ENCODE measurements around the gene SNRNP48. TPM values are rescaled to one million over a fixed set of nuclear protein-coding genes. Genes with fewer than 3 reads are reported as not detected.

The SNRNP48 gene
- total and polyA plus RNA-seq, 10 of the 15 experiments (the other 5 are each of a cell fraction or from before 2014, with no cell fraction given) = 3.2 to 14.4 (median 8.9) TPM

DNA sequence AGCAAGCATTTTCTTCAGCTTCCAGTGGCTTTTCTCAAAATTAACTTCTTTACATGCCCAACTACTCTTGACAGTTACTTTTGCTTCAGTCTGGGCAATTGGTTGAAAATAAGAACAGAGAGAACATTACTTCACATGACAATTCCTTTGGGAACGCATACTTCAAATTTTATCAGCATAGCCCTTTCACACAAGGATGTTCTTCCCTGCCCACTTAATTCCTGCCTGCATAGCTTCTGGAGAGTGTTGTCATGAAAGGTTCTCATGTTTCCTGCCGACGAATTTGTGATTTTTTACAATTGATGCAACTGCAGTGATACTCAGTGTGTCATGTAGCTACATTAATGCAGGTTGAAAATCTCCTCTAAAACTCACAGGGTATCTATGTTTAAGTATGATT is 22.0 kb upstream of the SNRNP48 start:
- peaks cover 0 to 3% of the 10 kb centered on the region in 2 experiments; a peak in 2 of 4 replicates for H3K27me3 ChIP-seq (replicated peaks in 1 of 2; ENCODE audit: control insufficient read depth in 2 of 2, insufficient read depth in 2 of 2, low read length in 1 of 2)
- no peak overlapping the region for H3K27ac ChIP-seq (ENCODE audit: control insufficient read depth, insufficient read depth)
- H3K4me3 ChIP-seq = no peak overlapping the region
- TF ChIP-seq EZH2 (IDR thresholded peaks at IDR 0.05; ENCODE audit: borderline replicate concordance, control insufficient read depth, low read depth, low read length) (no peak), SUZ12 (IDR thresholded peaks at IDR 0.05; ENCODE audit: unreplicated experiment) (no peak)
- TF ChIP-seq, protein P1, sequence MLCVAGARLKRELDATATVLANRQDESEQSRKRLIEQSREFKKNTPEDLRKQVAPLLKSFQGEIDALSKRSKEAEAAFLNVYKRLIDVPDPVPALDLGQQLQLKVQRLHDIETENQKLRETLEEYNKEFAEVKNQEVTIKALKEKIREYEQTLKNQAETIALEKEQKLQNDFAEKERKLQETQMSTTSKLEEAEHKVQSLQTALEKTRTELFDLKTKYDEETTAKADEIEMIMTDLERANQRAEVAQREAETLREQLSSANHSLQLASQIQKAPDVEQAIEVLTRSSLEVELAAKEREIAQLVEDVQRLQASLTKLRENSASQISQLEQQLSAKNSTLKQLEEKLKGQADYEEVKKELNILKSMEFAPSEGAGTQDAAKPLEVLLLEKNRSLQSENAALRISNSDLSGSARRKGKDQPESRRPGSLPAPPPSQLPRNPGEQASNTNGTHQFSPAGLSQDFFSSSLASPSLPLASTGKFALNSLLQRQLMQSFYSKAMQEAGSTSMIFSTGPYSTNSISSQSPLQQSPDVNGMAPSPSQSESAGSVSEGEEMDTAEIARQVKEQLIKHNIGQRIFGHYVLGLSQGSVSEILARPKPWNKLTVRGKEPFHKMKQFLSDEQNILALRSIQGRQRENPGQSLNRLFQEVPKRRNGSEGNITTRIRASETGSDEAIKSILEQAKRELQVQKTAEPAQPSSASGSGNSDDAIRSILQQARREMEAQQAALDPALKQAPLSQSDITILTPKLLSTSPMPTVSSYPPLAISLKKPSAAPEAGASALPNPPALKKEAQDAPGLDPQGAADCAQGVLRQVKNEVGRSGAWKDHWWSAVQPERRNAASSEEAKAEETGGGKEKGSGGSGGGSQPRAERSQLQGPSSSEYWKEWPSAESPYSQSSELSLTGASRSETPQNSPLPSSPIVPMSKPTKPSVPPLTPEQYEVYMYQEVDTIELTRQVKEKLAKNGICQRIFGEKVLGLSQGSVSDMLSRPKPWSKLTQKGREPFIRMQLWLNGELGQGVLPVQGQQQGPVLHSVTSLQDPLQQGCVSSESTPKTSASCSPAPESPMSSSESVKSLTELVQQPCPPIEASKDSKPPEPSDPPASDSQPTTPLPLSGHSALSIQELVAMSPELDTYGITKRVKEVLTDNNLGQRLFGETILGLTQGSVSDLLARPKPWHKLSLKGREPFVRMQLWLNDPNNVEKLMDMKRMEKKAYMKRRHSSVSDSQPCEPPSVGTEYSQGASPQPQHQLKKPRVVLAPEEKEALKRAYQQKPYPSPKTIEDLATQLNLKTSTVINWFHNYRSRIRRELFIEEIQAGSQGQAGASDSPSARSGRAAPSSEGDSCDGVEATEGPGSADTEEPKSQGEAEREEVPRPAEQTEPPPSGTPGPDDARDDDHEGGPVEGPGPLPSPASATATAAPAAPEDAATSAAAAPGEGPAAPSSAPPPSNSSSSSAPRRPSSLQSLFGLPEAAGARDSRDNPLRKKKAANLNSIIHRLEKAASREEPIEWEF (IDR thresholded peaks at IDR 0.05; ENCODE audit: insufficient replicate concordance, low read depth, low read length) = no peak
- in situ Hi-C loops (cut with MboI) = no loop called here
- H3K9me3 ChIP-seq (replicated peaks; ENCODE audit: control insufficient read depth, insufficient read depth, low read length) = no peaks in the 10 kb centered on the region
- no peaks in the 10 kb centered on the region for H4K20me1 ChIP-seq (ENCODE audit: control insufficient read depth, insufficient read depth)
- POLR2A ChIA-PET = no interaction called here
- no peak overlapping the region for H3K9ac ChIP-seq (ENCODE audit: control insufficient read depth, insufficient read depth, low read length)
- FAIRE-seq (no peak), DNase-seq (ENCODE audit: low read depth, low spot score) (no peak), ATAC-seq (no peak)
- SMC1A ChIA-PET (ENCODE audit: uncharacterized antibody, unreplicated experiment) = interaction anchor here (1.0 kb wide), 1 partner anchor 22 kb away, joined by 4 read pairs; the partner anchor contains the start of gene SNRNP48
- H2AFZ ChIP-seq (ENCODE audit: control insufficient read depth, low read depth, low read length) = no peak overlapping the region
- CTCF ChIA-PET = no interaction called here
- no peaks in the 10 kb centered on the region for H3K36me3 ChIP-seq (ENCODE audit: control insufficient read depth in 2 of 2, insufficient read depth in 2 of 2, low read length in 1 of 2)
- WGBS (ENCODE audit: insufficient coverage, insufficient replicate concordance, low lambda C conversion rate, missing lambda C conversion rate) = 59% methylated on average over 3 of the region's 3 CpGs
- H3K79me2 ChIP-seq (ENCODE audit: control insufficient read depth, insufficient read depth, low read length) = no peaks in the 10 kb centered on the region
- BruUV-seq (replicated peaks) = no TSS peak
- RAD21 ChIA-PET (ENCODE audit: unreplicated experiment) = no interaction called here
- H3K4me2 ChIP-seq (ENCODE audit: control insufficient read depth, insufficient read depth) = no peak overlapping the region
- no peaks in the 10 kb centered on the region for H3K4me1 ChIP-seq (ENCODE audit: control insufficient read depth, insufficient read depth, low read length)
- intact Hi-C loops (cut with micrococcal nuclease; ENCODE audit: unreplicated experiment) = no loop called here
